Stomach smooth muscle (tissue), 2 donors: ENCODE data around the gene KCNC4.

ENCODE experiments used
- H3K27ac ChIP-seq: one replicate; pipeline ENCODE4 v1.7.0; 2013; ENCODE audit warnings: mild to moderate bottlenecking, low read length, inconsistent platforms
- H3K27me3 ChIP-seq, 2 donors: one replicate each; pipeline ENCODE4 v1.7.0; 2013; ENCODE audit warnings: low read length in 2 of 2; ENCODE audit not compliant: insufficient read depth in 2 of 2, control insufficient read depth in 1 of 2
- H3K36me3 ChIP-seq, 2 donors: one replicate each; pipeline ENCODE4 v1.7.0; 2013; ENCODE audit warnings: low read length in 2 of 2; ENCODE audit not compliant: control insufficient read depth in 2 of 2, insufficient read depth in 2 of 2
- H3K4me1 ChIP-seq: one replicate; pipeline ENCODE4 v1.7.0; 2013; ENCODE audit warnings: low read length; ENCODE audit not compliant: control insufficient read depth, insufficient read depth
- H3K4me3 ChIP-seq, 2 donors: one replicate each; pipeline ENCODE4 v1.7.0; 2013; ENCODE audit warnings: low read length in 2 of 2
- H3K9ac ChIP-seq, 2 donors: one replicate each; pipeline ENCODE4 v1.7.0; 2013; ENCODE audit warnings: low read length in 2 of 2, mild to moderate bottlenecking in 1 of 2
- H3K9me3 ChIP-seq, 2 donors: one replicate each; pipeline ENCODE4 v1.7.0; 2013; ENCODE audit warnings: low read length in 2 of 2; ENCODE audit not compliant: control insufficient read depth in 2 of 2
- donor health status: healthy.
- donor health status: Pancreatic carcinoma.

KCNC4 gene

DNA sequence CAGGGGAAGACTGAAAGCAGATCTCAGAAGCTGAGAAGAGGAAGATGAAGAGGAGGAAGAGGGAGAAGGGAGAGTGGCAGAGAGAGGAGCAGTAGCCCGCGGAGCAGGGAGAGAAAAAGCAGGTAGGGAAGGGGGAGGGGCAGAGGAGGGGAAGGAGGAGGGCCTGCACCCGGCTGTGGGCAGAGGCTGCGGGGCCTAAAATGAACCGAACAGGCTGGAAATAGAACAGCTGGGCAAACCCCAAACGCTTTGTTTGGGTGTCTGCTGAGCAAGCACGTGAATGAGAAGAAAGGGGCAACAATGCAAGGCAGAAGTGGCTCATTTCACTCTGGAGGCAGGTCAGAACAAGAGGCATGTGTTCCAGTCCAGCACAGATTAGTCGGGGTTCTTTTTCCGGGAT lies 33.5 kb downstream of the KCNC4 start:
- no peak overlapping the region for H3K27ac ChIP-seq

DNA sequence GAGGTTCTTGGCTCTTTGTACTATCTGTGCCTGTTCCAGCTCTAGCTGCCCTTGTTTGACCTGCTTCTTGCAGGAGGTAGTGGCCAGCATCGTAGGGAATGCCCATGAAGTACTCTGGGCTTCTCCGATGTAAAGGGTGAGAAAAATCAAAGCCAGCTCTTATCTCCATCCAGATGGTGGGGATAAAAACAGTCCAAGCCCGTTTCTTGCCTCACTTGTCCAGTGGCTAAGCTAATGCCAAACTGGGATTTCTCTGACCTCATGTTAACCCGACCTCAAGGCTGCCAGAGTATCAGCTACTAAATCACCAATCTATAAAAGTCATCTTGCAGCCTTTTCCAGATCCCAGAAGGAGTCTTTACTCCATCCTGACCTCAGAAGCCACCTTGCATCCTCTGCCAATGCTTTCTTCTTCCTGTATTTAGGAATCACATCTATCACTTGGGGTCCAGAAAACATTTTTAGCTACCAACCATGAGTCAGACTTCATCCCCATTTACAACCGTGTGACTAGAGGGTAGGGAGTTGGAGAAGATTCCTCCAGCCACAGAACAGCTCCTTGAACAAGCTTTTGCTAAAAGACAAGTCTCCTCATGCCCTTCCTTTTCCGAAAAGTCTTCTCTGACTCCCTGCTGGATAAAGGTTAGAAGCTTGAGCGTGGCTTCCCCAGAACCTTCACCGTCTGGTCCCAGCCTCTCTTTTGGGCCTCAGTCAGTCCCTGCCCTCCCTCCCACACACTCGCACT lies 35.9 kb downstream of the KCNC4 start:
- Histone ChIP-seq H3K9ac (no peak overlapping the region), H3K27ac (no peak overlapping the region), H3K9me3 (no peaks in the 10 kb centered on the region), H3K4me1 (peaks cover 2% of the 10 kb centered on the region), H3K36me3 (no peaks in the 10 kb centered on the region), H3K27me3 (peaks cover 0 to 2% of the 10 kb centered on the region in 2 donors), H3K4me3 (no peak overlapping the region)

More for the DNA sequence above, 33.5 kb downstream of the KCNC4 start:
- H3K27me3 ChIP-seq, result no peaks in the 10 kb centered on the region
- H3K36me3 ChIP-seq, result no peaks in the 10 kb centered on the region
- no peak overlapping the region for H3K9ac ChIP-seq
- H3K4me3 ChIP-seq, result peak overlapping the region in 1 of 2 donors; percentile 15
- no peaks in the 10 kb centered on the region for H3K9me3 ChIP-seq
- peaks cover 7% of the 10 kb centered on the region for H3K4me1 ChIP-seq

DNA sequence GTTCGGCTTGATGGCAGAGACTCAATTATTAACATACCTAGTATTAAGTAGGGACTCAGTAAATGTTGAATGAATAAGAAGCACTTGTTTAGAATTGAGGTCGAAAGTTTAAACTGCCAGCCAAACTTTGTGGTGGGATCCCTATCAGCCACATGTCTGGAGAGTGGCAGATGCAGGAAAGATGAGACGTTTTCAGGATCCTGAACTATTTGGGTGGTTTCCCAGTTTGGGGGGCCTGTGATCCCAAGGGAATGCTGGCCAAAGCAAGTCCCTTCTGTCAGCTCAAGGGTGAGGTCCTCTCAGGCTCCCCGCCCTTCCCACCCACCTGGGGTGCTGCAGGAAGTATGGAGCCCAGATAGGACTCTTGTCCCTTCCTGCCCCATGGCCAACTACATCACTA lies 38.6 kb downstream of the KCNC4 start:
- Histone ChIP-seq H3K4me1 (no peaks in the 10 kb centered on the region), H3K27ac (no peak overlapping the region), H3K9ac (no peak overlapping the region), H3K36me3 (no peaks in the 10 kb centered on the region), H3K9me3 (no peaks in the 10 kb centered on the region), H3K27me3 (peaks cover 0 to 2% of the 10 kb centered on the region in 2 donors), H3K4me3 (no peak overlapping the region)

DNA sequence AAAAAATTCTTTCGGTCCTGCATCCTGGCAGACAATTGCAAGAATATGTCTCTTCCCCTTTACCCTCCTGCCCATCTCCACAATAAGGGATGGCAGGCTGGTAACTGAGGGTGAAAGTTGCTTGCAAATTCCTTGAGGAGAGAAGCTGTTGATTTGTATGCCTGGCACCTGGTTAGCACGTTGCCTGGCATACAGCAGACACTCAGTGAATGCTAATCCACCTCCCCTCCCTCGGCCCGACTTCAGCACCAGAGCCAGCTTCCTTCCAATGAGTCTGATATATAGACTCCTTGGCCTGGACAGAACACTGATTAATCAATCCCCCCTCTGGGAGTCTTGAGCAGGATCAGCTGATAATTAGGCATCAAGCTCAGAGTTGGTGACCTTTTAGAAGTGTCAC lies 39.1 kb downstream of the KCNC4 start:
- Histone ChIP-seq H3K27me3 (peaks cover 0 to 2% of the 10 kb centered on the region in 2 donors), H3K36me3 (no peaks in the 10 kb centered on the region), H3K9me3 (no peaks in the 10 kb centered on the region), H3K9ac (no peak overlapping the region), H3K27ac (no peak overlapping the region), H3K4me1 (no peaks in the 10 kb centered on the region), H3K4me3 (no peak overlapping the region)

DNA sequence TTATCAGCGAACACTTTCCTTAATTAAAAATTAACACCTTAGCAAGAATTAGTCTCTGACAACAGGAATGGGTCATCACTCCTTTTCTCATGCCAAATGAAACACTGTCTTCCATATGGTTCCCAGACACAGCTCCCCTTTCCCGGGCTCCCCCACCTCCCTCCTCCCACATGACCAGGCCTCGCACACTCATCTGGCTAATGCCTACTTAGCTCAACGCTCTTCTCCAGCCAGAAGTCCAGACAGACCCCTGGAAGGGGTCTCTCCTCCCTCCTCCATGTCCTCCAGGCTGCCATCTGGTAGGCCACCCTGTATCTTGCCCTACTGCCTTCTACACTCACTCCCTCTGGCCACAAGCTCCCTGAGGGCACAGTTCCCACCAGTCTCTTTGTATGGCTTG lies 39.9 kb downstream of the KCNC4 start:
- no peaks in the 10 kb centered on the region for H3K4me1 ChIP-seq
- no peak overlapping the region for H3K27ac ChIP-seq
- H3K4me3 ChIP-seq, result no peak overlapping the region
- no peak overlapping the region for H3K9ac ChIP-seq
- H3K27me3 ChIP-seq, result peaks cover 0 to 2% of the 10 kb centered on the region in 2 donors
- H3K36me3 ChIP-seq, result no peaks in the 10 kb centered on the region
- H3K9me3 ChIP-seq, result no peaks in the 10 kb centered on the region

DNA sequence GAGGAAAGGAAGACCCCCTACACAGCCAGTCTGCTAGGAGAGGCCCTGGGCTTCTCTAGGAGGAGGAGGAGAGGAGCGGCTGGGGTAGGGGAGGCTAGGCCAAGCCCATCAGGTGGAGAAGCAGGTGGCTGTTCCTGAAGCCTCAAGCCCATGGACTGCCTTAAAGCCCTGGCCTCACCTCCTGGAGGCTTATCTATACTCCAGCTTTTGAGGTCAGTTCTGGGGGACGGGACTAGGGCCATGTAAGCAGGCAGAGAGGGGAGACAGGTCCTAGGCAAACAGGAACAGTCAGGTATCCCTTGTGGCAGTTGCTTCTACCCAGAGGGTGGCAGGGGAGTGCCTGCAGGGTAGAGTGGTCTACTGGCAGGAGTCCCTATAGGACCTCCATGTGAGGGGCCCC lies 40.6 kb downstream of the KCNC4 start:
- no peak overlapping the region for H3K9ac ChIP-seq
- no peaks in the 10 kb centered on the region for H3K36me3 ChIP-seq
- no peak overlapping the region for H3K4me3 ChIP-seq
- peaks cover 0 to 2% of the 10 kb centered on the region in 2 donors for H3K27me3 ChIP-seq
- no peaks in the 10 kb centered on the region for H3K4me1 ChIP-seq
- no peaks in the 10 kb centered on the region for H3K9me3 ChIP-seq
- H3K27ac ChIP-seq, result no peak overlapping the region

DNA sequence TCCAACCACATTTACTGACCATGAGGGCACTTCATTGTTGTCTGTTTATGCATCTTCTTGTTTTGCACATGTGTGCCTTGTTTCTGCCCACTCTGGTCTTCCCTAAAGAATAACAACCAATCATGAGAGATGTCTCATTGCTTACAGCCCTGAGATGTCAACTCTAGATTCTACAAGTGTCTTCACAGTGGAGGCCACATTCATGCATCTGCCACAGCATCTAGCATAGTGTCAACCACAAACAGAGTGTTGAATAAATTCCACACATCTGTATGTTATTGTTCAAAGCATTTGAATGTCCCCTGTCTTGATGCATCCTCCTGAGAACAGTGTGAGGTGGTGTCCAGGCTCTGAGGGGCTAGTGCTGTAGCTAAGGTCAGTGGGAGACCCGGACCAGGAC lies 43.1 kb downstream of the KCNC4 start:
- no peaks in the 10 kb centered on the region for H3K36me3 ChIP-seq
- no peak overlapping the region for H3K4me3 ChIP-seq
- peaks cover 0 to 2% of the 10 kb centered on the region in 2 donors for H3K27me3 ChIP-seq
- H3K9ac ChIP-seq, result no peak overlapping the region
- no peaks in the 10 kb centered on the region for H3K9me3 ChIP-seq
- H3K4me1 ChIP-seq, result no peaks in the 10 kb centered on the region
- no peak overlapping the region for H3K27ac ChIP-seq

DNA sequence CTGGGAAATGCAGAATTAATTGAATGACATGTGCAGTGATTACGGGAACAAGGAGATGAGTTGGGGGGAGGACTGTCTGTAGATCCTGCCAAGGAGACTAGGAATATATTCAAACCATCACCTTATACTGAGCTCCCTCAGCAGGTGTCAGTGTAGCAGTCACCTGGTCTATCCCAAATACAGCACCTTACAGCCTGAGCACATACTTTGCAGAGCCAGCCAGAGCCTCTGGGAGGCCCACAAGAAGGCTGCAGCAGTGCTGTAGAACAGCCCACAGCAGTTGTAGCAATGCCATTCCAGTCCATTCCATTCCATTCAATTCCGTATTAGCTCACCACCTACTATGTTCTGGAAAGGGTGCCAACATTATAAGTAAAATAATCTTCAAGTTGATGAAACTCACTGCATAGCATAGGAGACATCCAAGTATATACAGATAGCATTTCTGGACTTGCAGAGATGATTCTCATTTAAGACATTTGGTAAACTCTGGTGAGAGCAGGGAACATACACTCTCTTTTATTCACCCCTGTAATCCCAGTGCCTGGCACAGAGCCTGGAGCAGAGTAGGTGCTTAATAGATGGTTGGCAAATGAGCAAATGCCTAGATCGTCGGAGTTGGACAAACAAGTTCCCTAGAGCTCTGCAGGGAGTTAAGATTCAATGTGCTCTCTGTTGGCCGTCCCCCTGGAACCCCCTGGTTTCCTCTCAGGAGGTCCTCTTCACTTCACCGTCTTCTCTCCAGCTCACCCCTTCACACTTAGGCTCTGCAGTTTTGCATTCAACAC lies 44.7 kb downstream of the KCNC4 start:
- Histone ChIP-seq H3K9ac (no peak overlapping the region), H3K4me3 (no peak overlapping the region), H3K4me1 (no peaks in the 10 kb centered on the region), H3K36me3 (no peaks in the 10 kb centered on the region), H3K27me3 (peaks cover 0 to 2% of the 10 kb centered on the region in 2 donors), H3K27ac (no peak overlapping the region), H3K9me3 (no peaks in the 10 kb centered on the region)

DNA sequence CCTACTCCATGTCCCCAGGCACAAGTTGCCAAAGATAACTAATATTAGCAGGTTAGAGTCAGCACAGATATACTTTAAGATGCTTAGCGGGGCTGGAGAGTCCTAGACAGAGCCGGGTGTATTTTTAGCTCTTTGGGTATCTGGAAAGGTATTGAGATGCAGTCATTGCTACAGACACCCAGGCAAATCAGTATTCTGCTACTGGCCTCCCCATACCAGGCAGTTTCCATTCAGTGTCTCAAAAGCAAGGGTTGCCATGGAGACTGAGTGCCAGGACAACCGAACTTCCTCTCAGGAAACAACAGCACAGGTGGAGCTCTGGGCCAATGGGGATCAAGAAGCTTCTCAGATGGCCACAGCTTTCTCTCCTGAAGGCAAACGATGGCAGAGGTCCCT lies 45.3 kb downstream of the KCNC4 start:
- Histone ChIP-seq H3K27ac (no peak overlapping the region), H3K9me3 (no peaks in the 10 kb centered on the region), H3K9ac (no peak overlapping the region)

DNA sequence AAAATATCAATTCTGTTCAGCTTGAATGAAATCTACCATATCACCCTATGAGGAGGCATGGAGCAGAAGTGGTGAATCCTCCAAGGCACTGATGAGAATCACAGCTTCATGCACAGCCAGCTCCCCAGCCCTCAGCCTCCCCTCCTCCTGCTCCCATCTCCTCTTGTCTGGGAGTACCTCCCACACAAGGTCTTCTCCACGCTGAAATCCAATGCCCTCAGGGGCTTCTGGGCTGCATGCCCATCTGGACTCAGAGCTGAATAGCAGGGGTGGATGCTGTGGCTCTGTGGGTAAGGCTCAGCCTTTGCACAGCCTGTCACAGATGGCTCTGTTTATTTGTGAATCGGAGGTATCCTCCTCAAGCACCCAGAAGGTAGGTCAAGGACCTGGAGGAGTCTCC lies 48.6 kb downstream of the KCNC4 start:
- H3K9me3 ChIP-seq, result no peaks in the 10 kb centered on the region
- H3K9ac ChIP-seq, result no peak overlapping the region
- no peaks in the 10 kb centered on the region for H3K4me1 ChIP-seq
- no peaks in the 10 kb centered on the region for H3K36me3 ChIP-seq
- H3K4me3 ChIP-seq, result no peak overlapping the region
- H3K27me3 ChIP-seq, result peaks cover 0 to 2% of the 10 kb centered on the region in 2 donors
- no peak overlapping the region for H3K27ac ChIP-seq

More for the DNA sequence above, 45.3 kb downstream of the KCNC4 start:
- Histone ChIP-seq H3K4me3 (no peak overlapping the region), H3K4me1 (no peaks in the 10 kb centered on the region), H3K27me3 (no peaks in the 10 kb centered on the region), H3K36me3 (no peaks in the 10 kb centered on the region)

DNA sequence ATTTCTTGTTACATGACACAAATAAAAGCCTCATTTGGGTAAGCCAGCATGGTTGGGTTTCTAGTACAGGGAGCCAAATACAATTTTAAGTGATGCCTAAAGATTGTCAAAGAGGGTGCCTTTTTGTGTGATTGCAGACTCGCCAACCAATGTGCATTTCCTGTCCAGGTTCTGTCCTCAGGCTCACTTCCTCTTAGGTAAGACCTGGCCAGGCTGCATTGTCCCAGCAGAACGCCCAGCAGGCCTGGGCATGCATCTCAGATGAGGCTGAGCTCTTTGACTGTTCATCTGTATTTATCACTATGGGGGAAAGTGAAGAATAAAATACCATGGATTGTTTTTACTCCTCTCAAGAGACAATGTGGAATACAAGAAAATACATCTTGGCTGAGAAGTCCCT lies 49.7 kb downstream of the KCNC4 start:
- no peak overlapping the region for H3K27ac ChIP-seq
- no peaks in the 10 kb centered on the region for H3K4me1 ChIP-seq
- no peak overlapping the region for H3K4me3 ChIP-seq
- no peaks in the 10 kb centered on the region for H3K36me3 ChIP-seq
- H3K27me3 ChIP-seq, result peaks cover 0 to 2% of the 10 kb centered on the region in 2 donors
- H3K9ac ChIP-seq, result no peak overlapping the region
- no peaks in the 10 kb centered on the region for H3K9me3 ChIP-seq
